ENCODE data around the gene MYH3. TPM values are rescaled to one million over a fixed set of nuclear protein-coding genes. Genes with fewer than 3 reads are reported as not detected.

The MYH3 gene
- total RNA-seq, 1 donor from 2014 or later = 11.2 TPM

GRCh38 chr17:10606110-10606509 is 51.0 kb downstream of the MYH3 start:
- no peak for DNase-seq (ENCODE audit: extremely low spot score, unreplicated experiment)
- no peak for TF ChIP-seq CTCF (conservative IDR thresholded peaks at IDR 0.05)
- H3K36me3 Mint-ChIP-seq = no peaks in the 10 kb centered on the region
- no peak overlapping the region for H3K4me3 Mint-ChIP-seq
- no peaks in the 10 kb centered on the region for H3K4me1 Mint-ChIP-seq (ENCODE audit: unreplicated experiment)
- peaks cover 4% of the 10 kb centered on the region for H3K9me3 Mint-ChIP-seq
- peaks cover 26% of the 10 kb centered on the region for H3K27me3 Mint-ChIP-seq
- H3K27ac Mint-ChIP-seq = no peak overlapping the region

- H3K27me3 Mint-ChIP-seq = peaks cover 25% of the 10 kb centered on the region
- H3K9me3 Mint-ChIP-seq = no peaks in the 10 kb centered on the region
- H3K36me3 Mint-ChIP-seq = no peaks in the 10 kb centered on the region
- TF ChIP-seq CTCF (conservative IDR thresholded peaks at IDR 0.05) = no peak
- H3K4me1 Mint-ChIP-seq (ENCODE audit: unreplicated experiment) = no peaks in the 10 kb centered on the region
- no peak overlapping the region for H3K4me3 Mint-ChIP-seq
- no peak for DNase-seq (ENCODE audit: extremely low spot score, unreplicated experiment)
- no peak overlapping the region for H3K27ac Mint-ChIP-seq
Observed at GRCh38 chr17:10605221-10605783, 51.8 kb downstream of the MYH3 start.

- no peak for TF ChIP-seq CTCF (conservative IDR thresholded peaks at IDR 0.05)
- H3K4me1 Mint-ChIP-seq (ENCODE audit: unreplicated experiment) = no peaks in the 10 kb centered on the region
- peaks cover 33% of the 10 kb centered on the region for H3K27me3 Mint-ChIP-seq
- H3K9me3 Mint-ChIP-seq = no peaks in the 10 kb centered on the region
- no peak for DNase-seq (ENCODE audit: extremely low spot score, unreplicated experiment)
- no peak overlapping the region for H3K27ac Mint-ChIP-seq
- no peaks in the 10 kb centered on the region for H3K36me3 Mint-ChIP-seq
- no peak overlapping the region for H3K4me3 Mint-ChIP-seq
Observed at GRCh38 chr17:10604521-10604920, 52.6 kb downstream of the MYH3 start.

- no peaks in the 10 kb centered on the region for H3K4me1 Mint-ChIP-seq (ENCODE audit: unreplicated experiment)
- H3K27ac Mint-ChIP-seq = no peak overlapping the region
- TF ChIP-seq CTCF (conservative IDR thresholded peaks at IDR 0.05) = no peak
- DNase-seq (ENCODE audit: extremely low spot score, unreplicated experiment) = no peak
- no peaks in the 10 kb centered on the region for H3K9me3 Mint-ChIP-seq
- peaks cover 35% of the 10 kb centered on the region for H3K27me3 Mint-ChIP-seq
- no peak overlapping the region for H3K4me3 Mint-ChIP-seq
- H3K36me3 Mint-ChIP-seq = no peaks in the 10 kb centered on the region
Observed at GRCh38 chr17:10603931-10604330, 53.2 kb downstream of the MYH3 start.

- Mint-ChIP-seq H3K4me3 (no peak overlapping the region), H3K36me3 (no peaks in the 10 kb centered on the region), H3K9me3 (no peaks in the 10 kb centered on the region), H3K4me1 (ENCODE audit: unreplicated experiment) (no peaks in the 10 kb centered on the region), H3K27ac (no peak overlapping the region), H3K27me3 (peaks cover 30% of the 10 kb centered on the region)
- no peak for DNase-seq (ENCODE audit: extremely low spot score, unreplicated experiment)
- no peak for TF ChIP-seq CTCF (conservative IDR thresholded peaks at IDR 0.05)
Observed at GRCh38 chr17:10600571-10600970, 56.5 kb downstream of the MYH3 start.

- Mint-ChIP-seq H3K4me3 (no peak overlapping the region), H3K27ac (no peak overlapping the region), H3K36me3 (no peaks in the 10 kb centered on the region), H3K27me3 (peaks cover 24% of the 10 kb centered on the region), H3K4me1 (ENCODE audit: unreplicated experiment) (no peaks in the 10 kb centered on the region), H3K9me3 (no peaks in the 10 kb centered on the region)
- no peak for DNase-seq (ENCODE audit: extremely low spot score, unreplicated experiment)
- no peak for TF ChIP-seq CTCF (conservative IDR thresholded peaks at IDR 0.05)
Observed at GRCh38 chr17:10598621-10599020, 58.5 kb downstream of the MYH3 start.
